GM18868 (cell line): ENCODE data around the gene GORASP2.

Experiments used
- ATAC-seq: cut with Tn5 transposase; IDR thresholded peaks from one replicate; pipeline ENCODE4 v1.9.1; 2021; ENCODE audit warnings: mild to moderate bottlenecking, moderate library complexity; ENCODE audit not compliant: unreplicated experiment

GORASP2 gene

DNA sequence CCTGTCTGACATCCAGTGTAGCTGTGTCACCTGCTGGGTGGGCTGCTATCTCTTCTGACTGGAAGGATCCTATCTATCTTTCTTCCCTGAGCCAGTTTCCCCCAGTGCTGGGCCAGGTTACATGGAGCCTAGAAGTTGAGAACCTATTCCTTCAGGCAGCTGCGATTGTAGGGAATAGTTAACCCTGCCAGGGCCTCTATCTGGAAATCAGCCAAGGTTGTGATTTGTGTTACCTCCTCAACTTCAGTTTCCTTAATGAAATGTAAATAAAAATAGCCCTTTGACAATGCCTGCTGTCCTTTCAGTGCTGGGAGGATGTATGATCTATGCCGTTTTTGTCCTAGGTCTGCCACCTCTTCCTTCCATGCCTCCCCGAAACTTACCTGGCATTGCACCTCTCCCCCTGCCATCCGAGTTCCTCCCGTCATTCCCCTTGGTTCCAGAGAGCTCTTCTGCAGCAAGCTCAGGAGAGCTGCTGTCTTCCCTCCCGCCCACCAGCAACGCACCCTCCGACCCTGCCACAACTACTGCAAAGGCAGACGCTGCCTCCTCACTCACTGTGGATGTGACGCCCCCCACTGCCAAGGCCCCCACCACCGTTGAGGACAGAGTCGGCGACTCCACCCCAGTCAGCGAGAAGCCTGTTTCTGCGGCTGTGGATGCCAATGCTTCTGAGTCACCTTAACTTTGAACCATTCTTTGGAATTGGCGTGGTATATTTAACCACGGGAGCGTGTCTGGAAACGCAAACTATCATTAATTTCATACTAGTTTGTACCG, 36.6 kb downstream of the GORASP2 start:
- ATAC-seq, result no peak

DNA sequence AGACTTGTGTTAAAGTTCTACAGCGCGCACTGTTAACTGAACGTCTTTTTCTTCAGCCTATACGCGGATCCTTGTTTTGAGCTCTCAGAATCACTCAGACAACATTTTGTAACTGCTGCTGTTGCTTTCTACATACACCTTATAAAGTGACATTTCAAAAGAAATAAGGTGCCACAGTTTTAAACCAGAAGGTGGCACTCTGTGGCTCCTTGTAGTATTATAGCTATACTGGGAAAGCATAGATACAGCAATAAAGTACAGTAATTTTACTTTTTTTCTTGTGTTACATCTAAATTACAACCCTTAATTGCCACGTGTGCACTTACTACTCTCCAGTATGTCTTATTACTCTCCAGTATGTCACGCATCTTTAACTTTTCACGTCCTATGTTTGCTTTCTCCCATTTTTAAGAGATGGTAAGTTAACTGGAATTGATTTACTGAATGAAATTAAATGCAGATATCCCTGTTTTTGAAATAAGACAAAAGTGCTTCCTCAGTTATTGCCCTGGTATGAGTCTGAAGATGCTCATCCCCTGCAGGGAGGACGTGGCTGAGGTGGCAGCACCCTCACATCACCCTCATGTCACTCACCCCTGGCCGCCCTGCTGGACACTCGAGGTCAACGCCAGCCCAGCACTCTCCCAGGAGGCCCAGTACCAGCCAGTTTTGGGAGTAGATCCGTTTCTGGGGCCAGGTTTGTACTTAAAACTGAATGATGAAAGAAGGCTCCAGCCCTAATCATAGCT, 37.8 kb downstream of the GORASP2 start:
- no peak for ATAC-seq

DNA sequence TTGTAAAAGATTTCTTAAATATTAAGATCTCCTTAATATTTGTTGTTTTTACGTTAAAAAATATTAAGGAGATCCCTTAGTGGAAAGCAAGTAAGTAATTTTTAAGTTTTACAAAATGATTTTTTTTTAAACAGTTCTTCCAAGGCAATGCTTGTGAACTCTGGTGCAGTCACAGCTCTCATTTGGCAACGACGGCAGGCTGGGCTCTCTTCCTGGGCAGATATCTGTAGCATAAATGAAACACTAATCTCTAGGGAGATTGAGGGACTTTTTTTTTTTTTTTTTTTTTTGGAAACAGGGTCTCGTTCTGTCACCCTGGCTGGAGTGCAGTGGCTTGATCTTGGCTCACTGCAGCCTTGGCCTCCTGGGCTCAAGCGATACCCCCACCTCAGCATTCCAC, 38.5 kb downstream of the GORASP2 start:
- no peak for ATAC-seq

- ATAC-seq, result no peak
Observed at GRCh38 chr2:170968205-170969003, 39.4 kb downstream of the GORASP2 start.

DNA sequence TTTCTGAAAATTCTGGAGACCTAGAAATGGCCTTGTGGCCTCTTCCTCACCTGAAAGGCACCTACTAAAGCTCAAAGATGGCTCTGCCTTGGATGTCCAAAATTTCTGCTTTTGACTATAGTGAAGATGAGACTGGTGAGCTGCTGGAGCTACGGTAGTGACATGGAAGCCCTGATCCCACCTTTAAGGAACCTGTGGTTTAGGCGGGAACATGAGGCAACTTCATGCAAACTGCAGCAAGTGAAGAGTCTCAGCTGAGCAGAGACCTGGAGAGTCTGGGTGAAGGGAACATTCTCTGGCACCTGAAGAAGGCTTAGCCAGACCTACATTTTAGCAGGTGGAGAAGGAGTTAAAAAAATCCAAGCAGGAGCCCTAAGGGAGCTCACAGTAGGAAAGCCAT, 40.0 kb downstream of the GORASP2 start:
- no peak for ATAC-seq

DNA sequence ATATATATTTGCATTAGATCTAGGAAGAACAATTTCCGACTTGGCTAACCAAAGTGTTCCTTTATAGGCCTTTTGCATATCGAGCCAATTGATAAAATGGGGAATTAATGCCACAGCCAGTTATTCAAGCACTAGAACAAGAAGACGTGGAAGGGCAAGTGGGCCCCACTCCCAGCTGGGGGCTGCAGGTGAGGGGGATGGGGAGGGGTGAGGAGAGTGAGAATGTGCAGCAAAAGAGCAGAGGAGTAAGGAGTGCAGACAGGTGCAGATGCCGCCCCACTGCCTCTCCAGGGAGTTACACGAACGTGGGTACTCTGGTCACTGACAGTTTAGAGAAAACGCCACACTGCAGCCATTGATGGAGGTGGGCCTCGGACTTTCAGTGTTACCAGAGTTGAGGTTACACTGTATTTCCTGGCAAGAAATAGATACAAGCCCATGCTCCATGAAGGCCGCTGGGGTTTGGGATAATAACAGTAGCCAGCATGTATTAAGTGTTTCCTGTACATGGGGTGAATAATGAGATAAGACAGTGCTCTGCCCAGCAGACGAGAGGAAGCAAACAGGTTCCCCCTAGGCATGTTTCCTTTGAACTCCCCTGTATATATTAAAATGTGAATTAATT, 40.9 kb downstream of the GORASP2 start:
- no peak for ATAC-seq

- ATAC-seq, result no peak
Observed at GRCh38 chr2:170971071-170971470, 42.0 kb downstream of the GORASP2 start.

DNA sequence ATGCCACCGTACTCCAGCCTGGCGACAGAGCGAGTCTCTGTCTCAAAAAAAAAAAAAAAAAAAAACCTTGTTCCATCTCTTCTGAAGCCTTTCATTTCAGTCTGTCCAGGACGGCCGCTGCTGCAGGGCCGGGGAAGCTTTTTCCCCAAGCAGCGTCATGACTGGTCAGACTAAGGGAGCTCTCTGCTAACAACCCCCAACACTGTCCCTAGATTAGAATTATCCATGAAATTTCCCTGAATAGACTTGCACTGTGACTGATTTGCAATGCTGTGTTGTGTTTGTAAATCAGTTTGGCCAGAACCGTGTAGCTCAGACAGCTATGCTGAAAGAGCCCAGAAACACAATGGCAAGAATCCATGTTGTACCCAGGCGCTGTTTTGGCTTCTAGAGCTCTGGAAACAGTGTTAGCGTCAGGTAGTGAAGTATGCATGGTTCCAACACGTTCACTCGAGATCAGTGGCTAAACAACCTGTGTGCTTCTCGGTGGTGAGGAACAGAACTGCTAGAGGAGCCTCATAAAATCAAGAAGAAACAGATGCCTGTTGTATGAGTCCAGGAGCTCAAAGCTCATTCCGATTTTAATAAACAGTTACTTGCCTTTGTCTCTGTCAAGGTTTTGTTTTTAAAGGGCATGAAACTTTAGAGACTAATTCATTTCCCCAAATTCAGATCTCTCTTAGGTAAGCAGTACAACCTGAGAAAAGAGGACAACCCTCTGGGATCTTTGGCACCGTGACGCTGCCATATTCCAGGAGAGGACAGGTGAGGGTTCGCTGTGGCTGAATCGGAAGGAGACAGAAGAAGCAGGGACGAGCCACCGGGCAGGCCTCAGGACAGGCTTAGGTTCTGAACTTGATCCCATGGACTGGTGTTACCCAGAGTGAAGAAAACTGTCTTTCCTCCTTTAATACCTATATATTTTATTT, 43.5 kb downstream of the GORASP2 start:
- peak; percentile 5 for ATAC-seq

DNA sequence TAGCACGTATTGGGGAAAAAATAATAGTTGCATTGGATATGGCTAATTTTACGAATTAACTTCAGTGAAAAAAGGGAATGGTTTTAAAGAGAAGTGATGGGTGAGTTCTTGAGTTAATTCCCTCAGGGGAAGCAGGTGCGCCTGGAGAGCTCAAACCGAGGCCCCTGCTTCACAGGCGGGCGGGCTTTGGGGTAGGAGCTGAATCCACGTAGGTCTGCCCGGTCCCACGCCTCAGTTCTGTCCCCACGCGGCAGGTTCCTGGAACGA, 44.1 kb downstream of the GORASP2 start:
- ATAC-seq, result no peak

DNA sequence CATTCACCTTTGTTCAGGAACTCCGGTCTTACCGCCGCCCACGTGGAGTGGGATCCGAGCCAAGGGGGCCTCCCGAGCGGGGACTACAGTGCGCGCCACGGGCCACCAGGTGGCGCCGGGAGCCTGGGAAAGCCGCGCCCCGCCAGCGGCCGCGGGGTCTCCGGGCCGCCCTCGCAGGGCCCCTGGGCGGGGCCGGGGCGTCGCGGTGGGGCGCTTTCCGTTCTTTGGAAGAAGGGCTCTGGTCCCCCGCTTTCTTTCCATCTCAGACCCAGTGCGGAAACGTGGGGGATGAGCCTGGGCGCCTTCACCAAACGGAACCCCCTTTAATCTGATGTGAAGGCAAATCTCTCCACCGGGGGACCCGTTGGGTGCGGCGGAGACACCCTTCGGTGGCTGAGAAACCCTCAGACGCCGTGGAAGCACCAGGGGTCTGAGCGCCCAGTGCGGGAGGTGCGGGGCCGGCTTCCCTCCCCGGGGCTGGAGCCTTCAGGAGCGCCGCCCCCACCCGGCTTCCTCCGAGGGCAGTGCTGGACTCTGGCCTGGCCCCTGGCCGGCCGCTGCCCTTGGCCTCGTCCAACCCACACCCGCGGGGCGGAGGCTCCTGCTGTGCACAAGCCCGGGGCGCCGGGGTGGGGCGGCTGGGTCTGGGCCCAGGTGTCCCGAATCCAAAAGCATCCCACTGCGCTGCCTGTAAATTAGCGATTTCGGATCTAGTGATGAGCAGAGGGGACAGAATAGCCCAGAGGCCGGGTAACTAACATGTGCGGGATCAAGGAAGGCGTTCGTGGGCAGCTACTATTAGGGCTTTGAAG, 44.6 kb downstream of the GORASP2 start:
- ATAC-seq, result peak; percentile 86

DNA sequence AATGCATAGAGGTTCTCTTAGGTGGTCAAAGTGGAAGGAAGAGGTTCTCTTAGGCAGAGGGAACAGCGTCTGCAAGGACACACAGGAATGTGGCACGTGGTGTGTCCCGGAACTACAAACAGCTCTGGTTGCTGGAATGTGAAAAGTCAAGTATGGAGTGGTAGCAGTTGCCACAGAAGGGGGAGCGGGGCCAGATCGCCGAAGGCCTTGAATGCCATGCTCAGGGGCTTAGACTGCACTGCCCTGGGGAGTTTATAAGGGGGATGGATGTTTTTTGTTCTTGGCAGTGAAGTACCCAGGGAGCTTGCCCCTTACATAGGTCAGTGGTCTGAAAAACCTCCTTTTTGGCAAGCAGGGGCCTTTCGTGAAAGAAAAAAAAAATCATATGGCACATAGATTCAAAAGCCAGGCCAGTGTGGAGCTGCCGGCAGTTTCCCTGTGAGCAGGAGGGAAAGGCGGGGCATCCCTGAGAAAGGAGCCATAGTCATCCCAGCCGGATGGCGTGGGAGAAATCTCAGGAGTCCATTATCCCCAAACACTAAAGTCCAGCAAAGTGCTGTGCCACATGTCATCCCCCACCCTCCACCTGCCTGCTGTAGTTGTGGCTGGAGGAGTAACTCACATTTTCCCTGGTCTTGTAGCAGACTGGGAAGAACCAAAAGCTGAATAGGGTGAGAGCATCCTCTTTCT, 45.4 kb downstream of the GORASP2 start:
- no peak for ATAC-seq

DNA sequence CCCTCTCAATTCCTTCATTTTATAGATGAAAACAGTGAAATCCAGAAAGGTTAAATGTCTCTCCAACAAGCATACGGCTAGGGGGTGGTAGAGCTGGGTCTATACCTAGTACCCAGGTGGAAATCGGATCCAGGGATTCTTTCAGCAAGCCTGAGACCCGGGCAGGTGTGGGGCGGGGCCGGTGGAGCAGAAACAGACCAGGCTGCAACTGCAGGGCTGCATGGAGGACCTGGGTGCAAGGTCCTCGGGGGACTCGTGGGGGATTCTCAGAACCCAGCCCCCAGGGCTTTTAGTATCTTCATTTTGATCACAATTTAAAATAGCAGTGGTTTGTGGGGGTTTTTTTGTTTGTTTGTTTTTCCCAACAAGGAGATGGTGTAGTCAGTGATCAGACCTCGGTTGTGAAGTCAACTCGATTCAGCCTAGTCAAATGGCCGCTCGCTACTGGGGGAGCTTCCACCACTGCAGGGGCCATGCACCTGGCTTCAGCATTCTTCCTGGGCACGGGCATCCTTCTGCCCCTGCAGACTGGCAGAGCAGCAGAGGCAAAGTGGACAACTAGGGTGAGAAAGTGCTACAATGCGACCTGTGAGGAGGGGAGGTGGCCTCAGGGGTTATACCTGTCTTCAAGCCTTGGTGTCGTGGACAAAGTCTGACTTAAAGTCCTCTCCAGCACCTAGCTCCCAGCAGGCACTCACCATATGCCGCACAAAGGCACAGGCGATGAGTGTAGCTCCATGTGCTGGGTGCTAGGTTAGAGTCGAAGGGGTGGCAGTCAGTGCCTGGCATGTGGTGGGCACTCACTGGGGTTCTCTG, 46.3 kb downstream of the GORASP2 start:
- ATAC-seq, result no peak

GRCh38 chr2:170975943-170976270, 46.9 kb downstream of the GORASP2 start:
- ATAC-seq, result no peak

DNA sequence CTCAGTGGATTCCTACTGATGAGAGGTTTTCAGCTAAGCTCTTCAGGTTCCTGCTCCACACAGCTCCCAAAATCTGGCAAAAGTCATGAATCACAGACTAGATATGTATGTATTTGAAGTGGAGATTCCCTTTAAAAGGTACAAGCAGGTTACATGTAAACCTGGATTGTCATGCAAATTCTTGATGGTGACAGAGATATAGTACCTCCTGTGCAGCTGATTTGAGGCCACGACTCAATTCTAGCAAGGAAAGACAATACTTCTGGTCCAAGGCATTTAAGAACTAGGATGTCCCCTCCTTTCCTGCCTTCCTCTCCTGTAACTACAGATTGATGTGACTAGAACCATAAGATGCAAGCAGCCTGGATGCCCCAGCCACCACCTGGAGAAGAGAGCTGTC, 55.0 kb downstream of the GORASP2 start:
- no peak for ATAC-seq

DNA sequence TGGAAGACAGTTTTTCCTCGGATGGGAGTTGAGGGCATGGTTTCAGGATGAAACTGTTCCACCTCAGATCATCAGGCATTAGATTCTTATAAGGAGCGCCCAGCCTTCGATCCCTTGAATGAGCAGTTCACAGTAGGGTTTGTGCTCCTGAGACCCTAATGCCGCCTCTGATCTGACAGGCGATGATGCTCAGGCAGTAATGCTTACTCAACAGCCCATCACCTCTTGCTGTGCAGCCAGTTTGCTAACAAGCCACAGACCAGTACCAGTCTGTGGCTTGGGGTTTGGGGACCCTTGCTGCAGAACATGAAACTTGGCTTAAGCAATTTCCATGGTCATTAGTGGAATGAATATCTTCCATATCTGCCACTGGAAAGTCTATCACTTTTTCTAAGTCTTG, 56.4 kb downstream of the GORASP2 start:
- ATAC-seq, result no peak

- ATAC-seq, result no peak
Observed at GRCh38 chr2:170986566-170987258, 57.7 kb downstream of the GORASP2 start.

GRCh38 chr2:170991398-170992182, 62.5 kb downstream of the GORASP2 start:
- ATAC-seq, result no peak
